Measurements from ENCODE around the gene CSH2. TPM values are rescaled to one million over a fixed set of nuclear protein-coding genes. Genes with fewer than 3 reads are reported as not detected.
"Not testable (repeated sequence)": the region's sequence is repeated elsewhere in the genome, so short reads cannot be mapped to it uniquely, and the experiment has no call there.

The CSH2 gene
- total and polyA plus RNA-seq, 2 of the 8 experiments (the other 6 are each of a cell fraction or from before 2014, with no cell fraction given), result 0.43 TPM; not detected in 1

- H2AFZ ChIP-seq (ENCODE audit: low read length); H3K4me1 ChIP-seq (replicated peaks in 1 of 4; ENCODE audit: control insufficient read depth in 3 of 4, insufficient read depth in 4 of 4, low read length in 3 of 4); H3K27ac ChIP-seq (ENCODE audit: low read depth, low read length); H4K5ac ChIP-seq (ENCODE audit: insufficient read length, low read depth, low read length); POLR2A ChIA-PET (ENCODE audit: partially characterized antibody); H3K18ac ChIP-seq (ENCODE audit: extremely low read depth, low read length); H2BK20ac ChIP-seq (ENCODE audit: low read length); H3K23ac ChIP-seq (ENCODE audit: insufficient read length); H3K9ac ChIP-seq (replicated peaks in 1 of 4; ENCODE audit: extremely low read depth in 1 of 4, low read depth in 3 of 4, low read length in 3 of 4); H3K79me2 ChIP-seq (ENCODE audit: control insufficient read depth in 1 of 2, insufficient read depth in 2 of 2, low read length in 2 of 2); H2BK5ac ChIP-seq (ENCODE audit: low read depth, low read length); H3K36me3 ChIP-seq (ENCODE audit: control insufficient read depth in 2 of 4, insufficient read depth in 4 of 4, low read length in 3 of 4); H2BK15ac ChIP-seq (ENCODE audit: low read length); H3K79me1 ChIP-seq (ENCODE audit: low read depth, low read length); FAIRE-seq; H2BK12ac ChIP-seq (ENCODE audit: low read depth, low read length); H3K4me3 ChIP-seq (ENCODE audit: extremely low read depth in 1 of 4, insufficient read depth in 2 of 4, low read depth in 3 of 4, low read length in 4 of 4); H3K4ac ChIP-seq (replicated peaks; ENCODE audit: insufficient read length, low read depth, low read length); H4K20me1 ChIP-seq (replicated peaks in 1 of 2; ENCODE audit: control insufficient read depth in 1 of 2, insufficient read depth in 2 of 2, low read length in 2 of 2); H3K56ac ChIP-seq (replicated peaks; ENCODE audit: insufficient read length, low read depth, low read length); H3K4me2 ChIP-seq (ENCODE audit: insufficient read depth in 1 of 2, low read depth in 2 of 2, low read length in 2 of 2); DNase-seq (ENCODE audit: low read depth in 1 of 2, low spot score in 2 of 2); H4K91ac ChIP-seq (replicated peaks; ENCODE audit: insufficient read length, low read length); H3K14ac ChIP-seq (ENCODE audit: insufficient read length); H3K23me2 ChIP-seq (ENCODE audit: low read depth, low read length); H2AK5ac ChIP-seq (ENCODE audit: low read depth, low read length); H2BK120ac ChIP-seq (replicated peaks; ENCODE audit: low read depth, low read length); H3K9me3 ChIP-seq (ENCODE audit: insufficient read depth in 2 of 2, low read depth in 1 of 2, low read length in 1 of 2); H3K27me3 ChIP-seq (replicated peaks in 1 of 4; ENCODE audit: control insufficient read depth in 3 of 4, extremely low read depth in 1 of 4, insufficient read depth in 3 of 4, low read length in 3 of 4); H4K8ac ChIP-seq (ENCODE audit: extremely low read depth, insufficient read depth, low read length): not testable (repeated sequence)
- CTCF ChIA-PET (ENCODE audit: partially characterized antibody), result interaction anchor here (0.6 to 3.3 kb wide), 10 partner anchors 11 to 166 kb away, joined by 3 to 16 read pairs (median 4); partner anchors contain the start of genes CSHL1 and GH1
- WGBS, 2 experiments (ENCODE audit: extremely low coverage in 1 of 2, insufficient coverage in 1 of 2, insufficient read length in 1 of 2, insufficient replicate concordance in 2 of 2, low coverage in 1 of 2, low lambda C conversion rate in 2 of 2, missing lambda C conversion rate in 1 of 2), result 94% methylated on average over 8 of the region's 14 CpGs; no CpG with 5 or more reads in 1 of the 2 experiments
These were observed 23.3 kb upstream of the CSH2 start, which contains the start of gene CSH1 for GRCh38 chr17:63896524-63897354. Gene CSH1 (minus strand): TSS chr17:63896574. CDS start chr17:63896511, 63 bp downstream.

Measured in H1 (cell line).